A549 (cell line): ENCODE results near the gene DYRK1A.

Experiments
- ESRRA ChIP-seq: fragments of 150-350 bp; IDR thresholded peaks from 2 replicates; pipeline ENCODE4 v1.6.1; 2014; ENCODE audit warnings: mild to moderate bottlenecking, low read length, borderline replicate concordance
- FOSL2 ChIP-seq, 2 experiments: fragments of 450-650 bp in 1 of 2; fragments of >200 bp in 1 of 2; sonication (Bioruptor Twin) in 1 of 2; formaldehyde crosslinking; IDR thresholded peaks; 2 replicates each; pipeline versions ENCODE4 v1.5.0 to v1.6.1; 2016 to 2020; ENCODE audit warnings: mild to moderate bottlenecking in 1 of 2, moderate library complexity in 1 of 2
- NR3C1 ChIP-seq: fragments of >200 bp; sonication (Bioruptor Twin); formaldehyde crosslinking; IDR thresholded peaks from 3 replicates; pipeline ENCODE4 v1.6.1; 2017
- POLR2A ChIP-seq: IDR thresholded peaks from 2 replicates; pipeline ENCODE4 v1.6.1; 2012; ENCODE audit warnings: mild to moderate bottlenecking, low read length
- RCOR1 ChIP-seq: fragments of 150-350 bp; IDR thresholded peaks from 2 replicates; pipeline ENCODE4 v1.6.1; 2014; ENCODE audit warnings: antibody characterized with exemption, low read length, low read depth
- RFX5 ChIP-seq: fragments of 450-650 bp; IDR thresholded peaks from 2 replicates; pipeline ENCODE4 v1.7.1; 2014; ENCODE audit warnings: antibody characterized with exemption, mild to moderate bottlenecking, moderate library complexity
- SMC3 ChIP-seq: fragments of >200 bp; sonication (Bioruptor Twin); formaldehyde crosslinking; IDR thresholded peaks from 3 replicates; pipeline ENCODE4 v1.6.1; 2018; ENCODE audit warnings: inconsistent platforms
- TF ChIP-seq, protein P1 (sequence below): fragments of >200 bp; sonication (Bioruptor Twin); formaldehyde crosslinking; IDR thresholded peaks from 3 replicates; pipeline ENCODE4 v1.5.1; 2016
- TF ChIP-seq, protein P2 (sequence below): fragments of 150-350 bp; IDR thresholded peaks from 2 replicates; pipeline ENCODE4 v1.6.1; 2014; ENCODE audit warnings: low read depth, mild to moderate bottlenecking, low read length

DNA sequence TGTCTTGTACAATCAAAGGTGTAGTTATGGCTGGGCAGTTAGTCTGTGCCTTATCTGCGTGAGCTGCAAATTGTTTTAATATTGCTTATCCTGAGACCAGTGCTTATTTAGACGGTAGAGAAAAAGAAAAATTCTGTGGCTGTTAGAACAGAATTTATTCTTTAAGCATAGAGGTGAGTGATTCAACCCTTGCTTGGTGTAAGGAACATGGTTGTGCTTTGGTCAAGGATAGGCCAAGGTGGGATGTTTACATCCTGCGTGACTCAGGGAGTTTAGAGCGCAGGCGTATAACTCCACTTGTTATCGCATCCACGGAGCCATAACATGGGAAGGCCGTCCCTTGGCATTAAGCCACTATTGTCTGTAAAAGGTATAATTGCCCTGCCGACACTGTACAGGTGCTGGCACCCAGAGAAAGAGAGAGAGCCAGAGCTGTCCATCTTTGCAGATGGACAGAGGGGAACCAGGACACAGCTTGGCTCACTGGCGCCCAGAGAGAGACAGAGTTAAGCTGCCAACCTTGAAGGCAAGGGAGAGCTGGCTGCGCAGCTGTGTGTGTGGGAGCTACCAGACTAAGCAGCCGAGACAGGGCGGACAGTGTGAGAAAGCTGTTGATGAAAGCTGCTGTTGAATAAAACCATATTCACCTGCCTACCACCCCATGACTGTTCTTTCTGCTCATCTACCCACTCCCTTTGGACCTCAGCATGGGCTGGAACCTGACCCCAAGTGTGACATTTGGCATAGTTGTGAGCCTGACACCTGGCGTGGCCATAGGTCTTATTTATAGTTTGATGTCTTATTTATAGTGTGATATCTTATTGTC, 200.4 kb downstream of the DYRK1A start:
- TF ChIP-seq RFX5 (no peak), POLR2A (no peak), SMC3 (no peak), FOSL2 (IDR thresholded peaks at IDR 0.05) (no peak), FOSL2 (CRISPR knock-in tag; IDR thresholded peaks at IDR 0.05) (no peak), NR3C1 (no peak), ESRRA (no peak), RCOR1 (no peak)
- TF ChIP-seq, protein P1, sequence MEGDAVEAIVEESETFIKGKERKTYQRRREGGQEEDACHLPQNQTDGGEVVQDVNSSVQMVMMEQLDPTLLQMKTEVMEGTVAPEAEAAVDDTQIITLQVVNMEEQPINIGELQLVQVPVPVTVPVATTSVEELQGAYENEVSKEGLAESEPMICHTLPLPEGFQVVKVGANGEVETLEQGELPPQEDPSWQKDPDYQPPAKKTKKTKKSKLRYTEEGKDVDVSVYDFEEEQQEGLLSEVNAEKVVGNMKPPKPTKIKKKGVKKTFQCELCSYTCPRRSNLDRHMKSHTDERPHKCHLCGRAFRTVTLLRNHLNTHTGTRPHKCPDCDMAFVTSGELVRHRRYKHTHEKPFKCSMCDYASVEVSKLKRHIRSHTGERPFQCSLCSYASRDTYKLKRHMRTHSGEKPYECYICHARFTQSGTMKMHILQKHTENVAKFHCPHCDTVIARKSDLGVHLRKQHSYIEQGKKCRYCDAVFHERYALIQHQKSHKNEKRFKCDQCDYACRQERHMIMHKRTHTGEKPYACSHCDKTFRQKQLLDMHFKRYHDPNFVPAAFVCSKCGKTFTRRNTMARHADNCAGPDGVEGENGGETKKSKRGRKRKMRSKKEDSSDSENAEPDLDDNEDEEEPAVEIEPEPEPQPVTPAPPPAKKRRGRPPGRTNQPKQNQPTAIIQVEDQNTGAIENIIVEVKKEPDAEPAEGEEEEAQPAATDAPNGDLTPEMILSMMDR = no peak
- TF ChIP-seq, protein P2, sequence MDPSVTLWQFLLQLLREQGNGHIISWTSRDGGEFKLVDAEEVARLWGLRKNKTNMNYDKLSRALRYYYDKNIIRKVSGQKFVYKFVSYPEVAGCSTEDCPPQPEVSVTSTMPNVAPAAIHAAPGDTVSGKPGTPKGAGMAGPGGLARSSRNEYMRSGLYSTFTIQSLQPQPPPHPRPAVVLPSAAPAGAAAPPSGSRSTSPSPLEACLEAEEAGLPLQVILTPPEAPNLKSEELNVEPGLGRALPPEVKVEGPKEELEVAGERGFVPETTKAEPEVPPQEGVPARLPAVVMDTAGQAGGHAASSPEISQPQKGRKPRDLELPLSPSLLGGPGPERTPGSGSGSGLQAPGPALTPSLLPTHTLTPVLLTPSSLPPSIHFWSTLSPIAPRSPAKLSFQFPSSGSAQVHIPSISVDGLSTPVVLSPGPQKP = no peak
